ENCODE measurements around the gene UCN2. TPM values are rescaled to one million over a fixed set of nuclear protein-coding genes. Genes with fewer than 3 reads are reported as not detected.

Gene UCN2
- total RNA-seq, 2 experiments from 2014 or later = 0.16 TPM; not detected in 1

DNA sequence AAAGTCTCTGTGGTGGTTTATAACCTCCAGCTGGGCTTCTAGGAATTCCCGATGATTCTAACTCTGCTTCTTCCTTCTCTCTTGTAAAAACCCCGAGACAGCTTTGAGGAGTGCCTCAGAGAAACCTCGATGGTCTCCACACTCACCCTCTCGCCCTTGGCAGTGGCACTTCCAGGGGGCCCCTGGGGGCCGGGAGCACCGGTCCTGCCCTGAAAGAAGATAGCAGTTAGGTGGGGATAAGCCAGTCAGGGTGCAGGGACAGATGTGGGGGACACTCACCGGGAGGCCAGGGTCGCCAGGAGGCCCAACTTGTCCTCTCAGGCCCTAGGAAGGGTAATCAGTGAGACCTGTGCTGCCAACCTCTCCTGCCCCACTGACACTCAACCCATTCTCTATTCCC lies 21.8 kb upstream of the UCN2 start:
- TF ChIP-seq EZH2phosphoT487 (IDR thresholded peaks at IDR 0.05; ENCODE audit: borderline replicate concordance, low read depth, low read length) = no peak
- no peak for TF ChIP-seq CTCF (conservative IDR thresholded peaks at IDR 0.05; ENCODE audit: low read length)
- Histone ChIP-seq H3K36me3 (ENCODE audit: insufficient read depth, low read length) (no peaks in the 10 kb centered on the region), H3K4me1 (ENCODE audit: insufficient read depth, low read length, poor library complexity, severe bottlenecking) (no peaks in the 10 kb centered on the region), H2AFZ (ENCODE audit: low read length) (no peak overlapping the region), H3K9me2 (ENCODE audit: insufficient read depth, low read length) (no peaks in the 10 kb centered on the region), H4K20me1 (ENCODE audit: insufficient read depth, low read length) (no peaks in the 10 kb centered on the region), H3K9me3 (ENCODE audit: low read length) (no peaks in the 10 kb centered on the region), H3K4me3 (ENCODE audit: low read depth, low read length, poor library complexity, severe bottlenecking) (no peak overlapping the region), H3K79me2 (ENCODE audit: insufficient read depth, low read depth, low read length) (no peaks in the 10 kb centered on the region), H3K4me2 (ENCODE audit: low read length) (no peak overlapping the region), H3K27ac (ENCODE audit: low read depth, low read length, poor library complexity, severe bottlenecking) (no peak overlapping the region)
- CTCF ChIA-PET (ENCODE audit: unreplicated experiment) = no interaction called here
- POLR2A ChIA-PET = no interaction called here
- intact Hi-C loops (cut with micrococcal nuclease; ENCODE audit: unreplicated experiment) = no loop called here
- DNase-seq (ENCODE audit: low spot score) = no peak
- BruUV-seq (replicated peaks) = no TSS peak

- ChIA-PET CTCF (ENCODE audit: unreplicated experiment) (no interaction called here), POLR2A (no interaction called here)
- Histone ChIP-seq H3K9me2 (ENCODE audit: insufficient read depth, low read length) (no peaks in the 10 kb centered on the region), H4K20me1 (ENCODE audit: insufficient read depth, low read length) (no peaks in the 10 kb centered on the region), H3K4me2 (ENCODE audit: low read length) (no peak overlapping the region), H3K4me3 (ENCODE audit: low read depth, low read length, poor library complexity, severe bottlenecking) (no peak overlapping the region), H2AFZ (ENCODE audit: low read length) (no peak overlapping the region), H3K9me3 (ENCODE audit: low read length) (no peaks in the 10 kb centered on the region), H3K79me2 (ENCODE audit: insufficient read depth, low read depth, low read length) (no peaks in the 10 kb centered on the region), H3K27ac (ENCODE audit: low read depth, low read length, poor library complexity, severe bottlenecking) (no peak overlapping the region), H3K36me3 (ENCODE audit: insufficient read depth, low read length) (no peaks in the 10 kb centered on the region), H3K4me1 (ENCODE audit: insufficient read depth, low read length, poor library complexity, severe bottlenecking) (no peaks in the 10 kb centered on the region)
- DNase-seq (ENCODE audit: low spot score) = no peak
- BruUV-seq (replicated peaks) = no TSS peak
- intact Hi-C loops (cut with micrococcal nuclease; ENCODE audit: unreplicated experiment) = no loop called here
- TF ChIP-seq EZH2phosphoT487 (IDR thresholded peaks at IDR 0.05; ENCODE audit: borderline replicate concordance, low read depth, low read length) = no peak
- no peak for TF ChIP-seq CTCF (conservative IDR thresholded peaks at IDR 0.05; ENCODE audit: low read length)
Observed at GRCh38 chr3:48584836-48585235, 21.3 kb upstream of the UCN2 start.

DNA sequence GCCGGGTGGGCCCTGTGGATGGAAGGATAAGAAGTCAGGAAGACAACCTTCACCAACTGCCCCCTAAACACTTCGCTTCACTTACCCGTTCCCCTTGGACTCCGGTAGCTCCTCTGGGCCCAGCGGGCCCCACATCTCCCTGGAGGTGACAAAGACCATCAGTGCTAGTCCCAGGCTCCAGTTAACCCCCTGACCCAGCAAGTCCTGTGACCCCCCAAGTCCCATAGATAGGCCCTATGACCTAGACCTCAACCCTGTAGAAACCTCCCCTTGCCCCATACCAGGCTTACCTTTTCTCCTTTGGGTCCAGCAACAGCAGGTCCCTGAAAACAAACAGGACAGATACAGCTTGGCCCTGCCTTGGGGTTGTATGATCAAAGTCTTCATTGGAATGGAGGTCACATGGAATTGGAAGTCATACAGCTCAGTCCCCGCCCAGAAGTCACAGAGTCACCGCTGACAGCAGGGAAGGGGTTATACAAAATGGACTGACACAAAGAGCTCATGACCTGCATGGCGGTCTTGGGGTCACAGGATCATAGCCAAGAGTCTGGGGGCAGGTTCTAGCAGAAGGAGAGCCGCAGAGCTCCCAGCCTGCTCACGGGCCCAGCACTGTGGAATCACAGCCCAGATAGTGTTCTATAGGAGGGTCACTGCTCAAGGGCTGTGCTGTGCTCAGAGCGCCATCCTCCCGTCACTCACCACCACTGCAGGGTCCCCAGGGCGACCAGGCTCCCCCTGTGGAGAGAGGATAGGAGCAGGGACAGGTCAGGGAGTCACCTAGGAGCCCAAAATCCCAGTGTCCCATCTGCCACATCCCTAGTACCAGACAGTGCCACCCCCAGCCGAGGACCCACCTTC lies 18.3 kb upstream of the UCN2 start:
- no peak overlapping the region for H3K4me3 ChIP-seq (ENCODE audit: low read depth, low read length, poor library complexity, severe bottlenecking)
- no peak overlapping the region for H3K4me2 ChIP-seq (ENCODE audit: low read length)
- no peaks in the 10 kb centered on the region for H3K79me2 ChIP-seq (ENCODE audit: insufficient read depth, low read depth, low read length)
- H3K36me3 ChIP-seq (ENCODE audit: insufficient read depth, low read length) = no peaks in the 10 kb centered on the region
- intact Hi-C loops (cut with micrococcal nuclease; ENCODE audit: unreplicated experiment) = no loop called here
- H2AFZ ChIP-seq (ENCODE audit: low read length) = no peak overlapping the region
- H3K4me1 ChIP-seq (ENCODE audit: insufficient read depth, low read length, poor library complexity, severe bottlenecking) = no peaks in the 10 kb centered on the region
- H3K27ac ChIP-seq (ENCODE audit: low read depth, low read length, poor library complexity, severe bottlenecking) = no peak overlapping the region
- H4K20me1 ChIP-seq (ENCODE audit: insufficient read depth, low read length) = no peaks in the 10 kb centered on the region
- TF ChIP-seq EZH2phosphoT487 (IDR thresholded peaks at IDR 0.05; ENCODE audit: borderline replicate concordance, low read depth, low read length) = no peak
- TF ChIP-seq CTCF (conservative IDR thresholded peaks at IDR 0.05; ENCODE audit: low read length) = no peak
- BruUV-seq (replicated peaks) = no TSS peak
- CTCF ChIA-PET (ENCODE audit: unreplicated experiment) = no interaction called here
- DNase-seq (ENCODE audit: low spot score) = no peak
- POLR2A ChIA-PET = interaction anchor here (0.6 kb wide), 1 partner anchor 257 kb away, joined by 4 read pairs; no protein-coding TSS in a partner anchor
- no peaks in the 10 kb centered on the region for H3K9me3 ChIP-seq (ENCODE audit: low read length)
- no peaks in the 10 kb centered on the region for H3K9me2 ChIP-seq (ENCODE audit: insufficient read depth, low read length)

Data from OCI-LY7 (cell line).